H1 (cell line): ENCODE measurements around the gene SPN. TPM values are rescaled to one million over a fixed set of nuclear protein-coding genes. Genes with fewer than 3 reads are reported as not detected.

Experiments used
- CTCF ChIA-PET: fragments of 300-600 bp; sonication (Branson Sonifier 250); formaldehyde crosslinking; loops from one replicate; lab custom pipeline; 2021; ENCODE audit not compliant: partially characterized antibody; lab: Charles Lee
- POLR2A ChIA-PET: fragments of 300-600 bp; sonication (Branson Sonifier 250); formaldehyde crosslinking; loops from one replicate; lab custom pipeline; 2021; ENCODE audit warnings: inconsistent platforms; ENCODE audit not compliant: partially characterized antibody; lab: Charles Lee
- DNase-seq, 2 experiments: peaks; one replicate each; pipeline versions ENCODE4 v3.0.0 to v3.0.0-alpha.2; 2010 to 2022; ENCODE audit warnings: low spot score in 2 of 2, low read depth in 1 of 2, mixed read lengths in 1 of 2
- FAIRE-seq: peaks from 2 replicates; lab custom pipeline; 2011; peaks lifted over from hg19 to GRCh38; lab: Jason Lieb, UNC
- H2AFZ ChIP-seq: 2 replicates; pipeline ENCODE4 v1.8.1; 2012; ENCODE audit warnings: low read length, inconsistent platforms
- H2AK5ac ChIP-seq: 2 replicates; pipeline ENCODE4 v1.6.1; 2013; ENCODE audit warnings: low read depth, low read length
- H2BK120ac ChIP-seq: replicated peaks from 2 replicates; pipeline ENCODE3; 2013; ENCODE audit warnings: low read depth, low read length, inconsistent platforms
- H2BK12ac ChIP-seq: 2 replicates; pipeline ENCODE4 v1.6.1; 2013; ENCODE audit warnings: low read depth, low read length
- H2BK15ac ChIP-seq: 2 replicates; pipeline ENCODE4 v1.6.1; 2013; ENCODE audit warnings: low read length
- H2BK20ac ChIP-seq: 2 replicates; pipeline ENCODE4 v1.6.1; 2013; ENCODE audit warnings: low read length
- H2BK5ac ChIP-seq: 2 replicates; pipeline ENCODE4 v1.6.1; 2013; ENCODE audit warnings: low read depth, low read length
- H3K14ac ChIP-seq: 2 replicates; pipeline ENCODE4 v1.6.1; 2013; ENCODE audit warnings: inconsistent platforms; ENCODE audit not compliant: insufficient read length
- H3K18ac ChIP-seq: 2 replicates; pipeline ENCODE4 v1.6.1; 2013; ENCODE audit warnings: low read length; ENCODE audit errors: extremely low read depth
- H3K23ac ChIP-seq: 2 replicates; pipeline ENCODE4 v1.6.1; 2013; ENCODE audit warnings: inconsistent platforms; ENCODE audit not compliant: insufficient read length
- H3K23me2 ChIP-seq: 2 replicates; pipeline ENCODE4 v1.6.1; 2013; ENCODE audit warnings: low read depth, low read length
- H3K27ac ChIP-seq: 2 replicates; pipeline ENCODE4 v1.6.1; 2011; ENCODE audit warnings: low read depth, low read length, inconsistent platforms
- H3K27me3 ChIP-seq, 4 experiments: replicated peaks in 1 of 4; 1 replicate in 1 of 4; 2 replicates in 3 of 4; pipeline versions ENCODE4 v1.6.1 to v1.8.1; 2011 to 2013; ENCODE audit warnings: low read length in 3 of 4, mild to moderate bottlenecking in 3 of 4, inconsistent platforms in 2 of 4, mixed read lengths in 2 of 4, moderate library complexity in 1 of 4; ENCODE audit not compliant: control insufficient read depth in 3 of 4, insufficient read depth in 3 of 4; ENCODE audit errors: extremely low read depth in 1 of 4
- H3K36me3 ChIP-seq, 4 experiments: 2 replicates each; pipeline versions ENCODE4 v1.6.1 to v1.8.1; 2011 to 2013; ENCODE audit warnings: mild to moderate bottlenecking in 4 of 4, low read length in 3 of 4, moderate library complexity in 2 of 4, control low read depth in 1 of 4, inconsistent platforms in 1 of 4; ENCODE audit not compliant: insufficient read depth in 4 of 4, control insufficient read depth in 2 of 4
- H3K4ac ChIP-seq: replicated peaks from 2 replicates; pipeline ENCODE3; 2013; ENCODE audit warnings: low read length, low read depth, mixed read lengths, inconsistent platforms; ENCODE audit not compliant: insufficient read length
- H3K4me1 ChIP-seq, 4 experiments: replicated peaks in 1 of 4; 1 replicate in 1 of 4; 2 replicates in 3 of 4; pipeline versions ENCODE4 v1.6.1 to v1.8.1; 2011 to 2013; ENCODE audit warnings: low read length in 3 of 4, inconsistent platforms in 2 of 4, mixed read lengths in 1 of 4; ENCODE audit not compliant: insufficient read depth in 4 of 4, control insufficient read depth in 3 of 4
- H3K4me2 ChIP-seq, 2 experiments: 2 replicates each; pipeline versions ENCODE4 v1.6.1 to v1.8.1; 2011 to 2013; ENCODE audit warnings: low read depth in 2 of 2, low read length in 2 of 2, control low read depth in 1 of 2, inconsistent platforms in 1 of 2, mild to moderate bottlenecking in 1 of 2; ENCODE audit not compliant: insufficient read depth in 1 of 2
- H3K4me3 ChIP-seq, 4 experiments: fragments of 200-600, 300-600 bp in 1 of 4; sonication (generic), shearing (Covaris generic), sonication (Bioruptor Twin) in 1 of 4; 2 replicates each; pipeline versions ENCODE4 v1.5.1 to v1.8.1; 2011 to 2016; ENCODE audit warnings: low read length in 4 of 4, low read depth in 3 of 4, control low read depth in 2 of 4, inconsistent platforms in 2 of 4, mild to moderate bottlenecking in 2 of 4, mixed read lengths in 1 of 4, moderate library complexity in 1 of 4; ENCODE audit not compliant: insufficient read depth in 2 of 4; ENCODE audit errors: extremely low read depth in 1 of 4
- H3K56ac ChIP-seq: replicated peaks from 2 replicates; pipeline ENCODE3; 2013; ENCODE audit warnings: low read depth, mild to moderate bottlenecking, mixed read lengths, low read length, inconsistent platforms; ENCODE audit not compliant: insufficient read length
- H3K79me1 ChIP-seq: 2 replicates; pipeline ENCODE4 v1.6.1; 2013; ENCODE audit warnings: low read depth, low read length, control low read depth
- H3K79me2 ChIP-seq, 2 experiments: 2 replicates each; pipeline versions ENCODE4 v1.6.1 to v1.8.1; 2012 to 2013; ENCODE audit warnings: low read length in 2 of 2, mild to moderate bottlenecking in 2 of 2, inconsistent platforms in 1 of 2; ENCODE audit not compliant: insufficient read depth in 2 of 2, control insufficient read depth in 1 of 2
- H3K9ac ChIP-seq, 4 experiments: replicated peaks in 1 of 4; 1 replicate in 1 of 4; 2 replicates in 3 of 4; pipeline versions ENCODE4 v1.6.1 to v1.8.1; 2011 to 2013; ENCODE audit warnings: low read depth in 3 of 4, low read length in 3 of 4, control low read depth in 2 of 4, mild to moderate bottlenecking in 2 of 4, moderate library complexity in 2 of 4, inconsistent platforms in 1 of 4; ENCODE audit errors: extremely low read depth in 1 of 4
- H3K9me3 ChIP-seq, 2 experiments: 2 replicates each; pipeline versions ENCODE4 v1.6.1 to v1.8.1; 2012 to 2013; ENCODE audit warnings: mild to moderate bottlenecking in 2 of 2, moderate library complexity in 2 of 2, control low read depth in 1 of 2, inconsistent platforms in 1 of 2, low read depth in 1 of 2, low read length in 1 of 2, mixed read lengths in 1 of 2; ENCODE audit not compliant: insufficient read depth in 2 of 2
- H4K20me1 ChIP-seq, 2 experiments: replicated peaks in 1 of 2; 2 replicates each; pipeline versions ENCODE3 to v1.8.1; 2011 to 2013; ENCODE audit warnings: inconsistent platforms in 2 of 2, low read length in 2 of 2, mild to moderate bottlenecking in 1 of 2; ENCODE audit not compliant: insufficient read depth in 2 of 2, control insufficient read depth in 1 of 2
- H4K5ac ChIP-seq: 2 replicates; pipeline ENCODE4 v1.6.1; 2013; ENCODE audit warnings: low read length, low read depth, mixed read lengths, inconsistent platforms; ENCODE audit not compliant: insufficient read length
- H4K8ac ChIP-seq: 2 replicates; pipeline ENCODE4 v1.8.0; 2013; ENCODE audit warnings: mild to moderate bottlenecking, moderate library complexity, low read length, inconsistent platforms; ENCODE audit not compliant: insufficient read depth; ENCODE audit errors: extremely low read depth
- H4K91ac ChIP-seq: replicated peaks from 2 replicates; pipeline ENCODE3; 2013; ENCODE audit warnings: low read length, mixed read lengths, inconsistent platforms; ENCODE audit not compliant: insufficient read length
- GTF2F1 ChIP-seq: IDR thresholded peaks from 2 replicates; pipeline ENCODE4 v1.6.1; 2012; ENCODE audit warnings: low read depth, low read length, improper control_type of control experiment, borderline replicate concordance
- SAP30 ChIP-seq: fragments of 300-600 bp; sonication (generic); IDR thresholded peaks from 2 replicates; pipeline ENCODE4 v1.7.1; 2012; ENCODE audit warnings: low read length, moderate library complexity, mild to moderate bottlenecking, inconsistent platforms; ENCODE audit not compliant: insufficient read depth, insufficient replicate concordance
- WGBS, 2 experiments: shearing (Covaris generic) in 1 of 2; methylation state at CpG; one replicate each; pipeline versions ENCODE4 v1.1.6 to v1.1.7; 2013 to 2015; ENCODE audit warnings: low lambda C conversion rate in 2 of 2, mixed read lengths in 2 of 2, inconsistent platforms in 1 of 2, low coverage in 1 of 2, missing lambda C conversion rate in 1 of 2; ENCODE audit not compliant: insufficient replicate concordance in 2 of 2, insufficient coverage in 1 of 2, insufficient read length in 1 of 2; ENCODE audit errors: extremely low coverage in 1 of 2, missing lambda C conversion rate in 1 of 2; 5-methylcytosine and 5-hydroxymethylcytosine counted together
- polyA plus RNA-seq, 7 experiments: library from polyadenylated mRNA; depleted of rRNA in 3 of 7; stranded (reverse) in 5 of 7; unstranded in 2 of 7; fragments of >200 nt in 5 of 7; fragments of 200-250 nt in 2 of 7; gene quantifications; 1 replicate in 5 of 7; 2 replicates in 1 of 7; 4 replicates in 1 of 7; pipeline versions ENCODE4 v1.2.1 to v1.2.3, GENCODE V29; 2011 to 2013; ENCODE audit warnings: missing spikeins in 2 of 7, mixed read lengths in 2 of 7
- total RNA-seq: library from RNA; stranded (reverse); fragmentation: NEBNext Ultra II Directional; extraction: Animal tissue kit (Norgen Biotek cat#: 25700); gene quantifications from 2 replicates; pipeline ENCODE4 v1.2.1, GENCODE V29; 2021

SPN gene
- total and polyA plus RNA-seq, 2 of the 8 experiments (the other 6 are each of a cell fraction or from before 2014, with no cell fraction given), result 1.5 to 1.8 TPM

- Histone ChIP-seq H2BK20ac (no peak overlapping the region), H3K4me1 (peaks cover 0 to 2% (median 0%) of the 10 kb centered on the region in 4 experiments; a peak in 1 of 7 replicates), H3K9me3 (no peaks in the 10 kb centered on the region), H2BK15ac (no peak overlapping the region), H2BK120ac (no peak overlapping the region), H2BK5ac (no peak overlapping the region), H4K8ac (no peak overlapping the region), H3K27ac (no peak overlapping the region), H3K27me3 (no peaks in the 10 kb centered on the region), H2AFZ (peak overlapping the region; percentile 94), H3K79me2 (no peaks in the 10 kb centered on the region), H3K18ac (no peak overlapping the region), H4K5ac (peak overlapping the region; percentile 16), H4K91ac (no peak overlapping the region), H3K4me3 (no peak overlapping the region), H4K20me1 (no peaks in the 10 kb centered on the region), H2BK12ac (no peak overlapping the region; the same call in 1 of the 2 replicates), H3K4me2 (no peak overlapping the region), H3K9ac (no peak overlapping the region), H3K79me1 (no peaks in the 10 kb centered on the region), H3K14ac (no peak overlapping the region), H3K23ac (no peak overlapping the region), H3K4ac (no peak overlapping the region), H3K23me2 (no peaks in the 10 kb centered on the region), H3K56ac (peak overlapping the region; percentile 25), H2AK5ac (no peak overlapping the region), H3K36me3 (no peaks in the 10 kb centered on the region)
- no peak for FAIRE-seq
- DNase-seq, result no peak
- POLR2A ChIA-PET, result interaction anchor here (1.0 to 2.1 kb wide), 2 partner anchors 17 to 30 kb away, joined by 3 to 6 read pairs; partner anchors contain the start of gene QPRT
- CTCF ChIA-PET, result interaction anchor here (1.5 kb wide), 1 partner anchor 17 kb away, joined by 4 read pairs; no protein-coding TSS in a partner anchor
- 80% methylated on average over 9 of the region's 9 CpGs; no CpG with 5 or more reads in 1 of the 2 experiments for WGBS, 2 experiments
- no peak for TF ChIP-seq SAP30
- TF ChIP-seq GTF2F1, result no peak
- TF ChIP-seq, all 59 proteins: peak for 0
Measured at GRCh38 chr16:29649588-29650494, 13.2 kb upstream of the SPN start.
